AG09319 (cell line): ENCODE results near the gene LITAFD.
"Not testable (repeated sequence)": the region's sequence is repeated elsewhere in the genome, so short reads cannot be mapped to it uniquely, and the experiment has no call there.

Experiments
- DNase-seq: peaks from one replicate; pipeline ENCODE4 v3.0.0-alpha.2; 2010; ENCODE audit warnings: low read depth; ENCODE audit errors: extremely low read depth
- TF ChIP-seq, protein P1 (sequence below): IDR thresholded peaks from 2 replicates; pipeline ENCODE4 v1.5.1; 2011; ENCODE audit warnings: low read depth, mild to moderate bottlenecking, inconsistent platforms, low read length, moderate library complexity

Gene LITAFD

DNA sequence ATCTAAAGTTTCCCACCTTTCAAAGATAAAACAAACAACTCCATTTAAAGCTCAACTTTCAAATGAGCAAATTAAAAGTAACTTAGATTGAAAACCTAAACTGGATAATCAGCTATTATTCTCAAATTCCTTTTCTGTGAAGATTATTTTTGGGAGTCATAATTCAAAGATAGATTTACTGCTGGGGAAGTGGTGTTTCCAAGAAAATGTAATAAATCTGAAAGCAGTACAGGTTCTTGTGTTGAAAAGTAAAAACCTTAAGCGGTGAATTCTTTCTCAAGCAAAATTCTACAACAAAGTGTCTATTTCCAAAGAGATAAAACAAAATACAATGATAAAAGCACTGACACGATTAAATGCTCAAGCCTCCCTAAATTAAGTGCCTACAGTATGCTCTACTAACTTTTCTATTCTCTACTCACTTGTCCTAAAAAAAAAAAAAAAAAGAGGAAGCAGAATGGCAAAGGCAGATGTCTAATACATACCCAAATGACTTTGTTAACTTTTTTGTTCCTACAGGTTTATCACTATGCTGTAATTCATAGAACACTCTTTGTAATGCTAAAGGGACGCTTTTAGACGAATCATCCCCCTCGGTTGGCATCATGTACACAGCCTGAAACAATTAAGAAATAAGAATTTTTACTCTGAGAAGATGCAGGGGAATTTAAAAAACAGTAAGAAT, 34.5 kb downstream of the LITAFD start:
- no peak for DNase-seq
- TF ChIP-seq, protein P1, sequence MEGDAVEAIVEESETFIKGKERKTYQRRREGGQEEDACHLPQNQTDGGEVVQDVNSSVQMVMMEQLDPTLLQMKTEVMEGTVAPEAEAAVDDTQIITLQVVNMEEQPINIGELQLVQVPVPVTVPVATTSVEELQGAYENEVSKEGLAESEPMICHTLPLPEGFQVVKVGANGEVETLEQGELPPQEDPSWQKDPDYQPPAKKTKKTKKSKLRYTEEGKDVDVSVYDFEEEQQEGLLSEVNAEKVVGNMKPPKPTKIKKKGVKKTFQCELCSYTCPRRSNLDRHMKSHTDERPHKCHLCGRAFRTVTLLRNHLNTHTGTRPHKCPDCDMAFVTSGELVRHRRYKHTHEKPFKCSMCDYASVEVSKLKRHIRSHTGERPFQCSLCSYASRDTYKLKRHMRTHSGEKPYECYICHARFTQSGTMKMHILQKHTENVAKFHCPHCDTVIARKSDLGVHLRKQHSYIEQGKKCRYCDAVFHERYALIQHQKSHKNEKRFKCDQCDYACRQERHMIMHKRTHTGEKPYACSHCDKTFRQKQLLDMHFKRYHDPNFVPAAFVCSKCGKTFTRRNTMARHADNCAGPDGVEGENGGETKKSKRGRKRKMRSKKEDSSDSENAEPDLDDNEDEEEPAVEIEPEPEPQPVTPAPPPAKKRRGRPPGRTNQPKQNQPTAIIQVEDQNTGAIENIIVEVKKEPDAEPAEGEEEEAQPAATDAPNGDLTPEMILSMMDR, result no peak

DNA sequence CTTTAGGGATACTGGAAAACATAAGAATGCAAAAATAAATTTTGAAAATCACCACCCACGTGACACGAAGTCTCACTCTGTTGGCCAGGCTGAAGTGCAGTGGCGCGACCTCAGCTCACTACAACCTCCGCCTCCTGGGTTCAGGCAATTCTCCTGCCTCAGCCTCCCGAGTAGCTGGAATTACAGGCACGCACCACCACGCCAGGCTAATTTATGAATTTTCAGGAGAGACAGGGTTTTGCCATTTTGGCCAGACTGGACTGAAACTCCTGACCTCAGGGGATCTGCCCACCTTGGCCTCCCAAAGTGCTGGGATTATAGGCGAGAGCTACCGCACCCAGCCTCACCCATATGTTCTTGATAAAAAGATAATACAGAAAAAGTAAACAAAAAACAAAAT, 35.2 kb downstream of the LITAFD start:
- not testable (repeated sequence) for DNase-seq

DNA sequence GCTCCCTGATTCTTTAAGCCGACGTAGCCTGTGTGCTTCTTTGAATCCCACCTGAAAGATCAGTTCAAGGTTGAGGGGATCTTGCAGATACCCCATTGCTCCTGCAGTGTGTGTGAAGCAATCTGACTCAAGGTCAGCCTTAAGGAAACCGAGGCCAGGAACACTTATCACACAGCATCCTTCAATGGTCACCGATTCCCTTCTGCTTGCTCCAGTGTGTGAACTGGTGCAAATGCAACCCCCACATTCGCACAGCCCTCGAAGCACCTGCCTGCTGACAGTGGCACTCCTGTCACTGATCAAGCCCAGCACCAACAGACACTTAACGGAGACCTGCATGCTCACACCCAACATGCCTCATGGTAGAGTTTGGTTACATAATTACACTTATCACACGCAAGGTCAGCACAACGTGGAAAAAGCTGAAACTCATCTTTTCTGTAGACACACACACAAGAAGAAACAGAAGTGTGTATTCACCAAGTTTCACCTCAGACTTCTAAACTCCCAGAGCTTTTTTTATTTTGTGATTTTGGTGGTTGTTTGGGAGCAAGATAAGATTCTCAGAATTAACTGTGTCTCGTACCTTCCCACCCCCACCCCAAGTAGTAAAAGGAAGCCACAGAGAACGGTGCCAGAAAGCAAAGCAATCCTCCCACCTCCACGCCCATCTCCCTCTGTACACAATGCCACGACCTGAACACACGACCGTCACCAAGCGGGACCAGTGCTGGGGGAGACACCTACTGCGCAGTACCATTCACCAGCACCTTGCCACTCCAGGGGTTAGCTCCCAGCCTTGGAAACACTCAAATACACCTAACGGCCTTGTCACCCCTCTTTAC, 37.2 kb downstream of the LITAFD start:
- no peak for DNase-seq
- TF ChIP-seq, protein P1, result no peak

DNA sequence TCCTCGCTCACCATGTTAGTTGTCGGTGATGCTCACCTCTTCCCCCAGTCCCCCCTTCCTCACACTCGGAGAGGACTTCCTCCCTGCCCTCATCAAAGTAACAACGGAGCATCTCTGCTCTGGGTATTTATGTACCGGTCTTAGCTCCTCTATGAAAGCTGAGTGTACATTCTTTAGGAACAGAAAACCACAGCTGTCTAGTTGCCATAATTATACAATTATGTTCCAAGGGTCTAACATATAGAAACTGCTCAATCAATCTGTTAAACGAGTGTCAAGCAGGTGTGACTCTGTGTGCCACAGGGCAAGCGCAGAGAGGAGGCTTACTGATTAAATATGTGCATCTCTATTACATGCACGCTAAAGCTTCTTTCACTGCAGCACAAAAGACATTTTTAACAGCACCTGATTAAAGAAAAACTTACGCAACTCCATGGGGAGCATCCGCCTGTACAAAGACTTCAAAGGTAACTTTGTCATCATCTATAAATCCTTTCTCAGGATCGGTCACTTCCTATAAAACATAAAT, 37.8 kb downstream of the LITAFD start:
- no peak for DNase-seq
- TF ChIP-seq, protein P1, result no peak

DNA sequence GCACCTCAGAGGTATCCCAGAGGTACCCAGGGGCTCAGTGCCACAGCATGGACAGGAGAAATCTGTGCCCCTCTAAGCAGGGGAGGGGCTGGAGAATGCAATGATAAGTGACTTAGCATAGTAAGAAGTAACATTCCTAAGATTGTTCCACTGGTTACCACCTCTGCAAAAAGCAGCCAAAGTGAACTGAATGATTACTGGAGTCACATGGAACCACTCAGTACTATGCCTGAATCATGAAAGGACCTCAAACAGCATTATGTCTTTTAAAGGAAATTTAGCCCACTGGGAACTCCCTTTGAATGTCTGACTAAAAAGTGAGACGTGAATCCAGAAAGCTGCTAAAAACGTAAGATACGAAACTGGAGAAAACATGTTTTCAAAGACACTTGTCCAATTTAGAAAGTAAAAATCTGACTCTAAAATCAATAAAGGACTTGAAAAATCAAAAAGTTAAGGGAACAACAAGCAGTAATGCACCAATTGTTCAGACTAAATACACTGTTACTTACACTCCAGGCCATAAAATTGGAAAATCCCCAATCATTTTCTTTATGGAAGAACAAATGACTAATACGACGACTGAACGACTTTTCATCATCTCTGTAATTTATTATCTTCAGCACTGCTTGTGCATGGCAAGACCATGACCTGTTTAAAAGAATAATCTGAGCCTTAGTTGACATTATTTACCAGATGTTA, 38.6 kb downstream of the LITAFD start:
- no peak for DNase-seq
- TF ChIP-seq, protein P1, result no peak

DNA sequence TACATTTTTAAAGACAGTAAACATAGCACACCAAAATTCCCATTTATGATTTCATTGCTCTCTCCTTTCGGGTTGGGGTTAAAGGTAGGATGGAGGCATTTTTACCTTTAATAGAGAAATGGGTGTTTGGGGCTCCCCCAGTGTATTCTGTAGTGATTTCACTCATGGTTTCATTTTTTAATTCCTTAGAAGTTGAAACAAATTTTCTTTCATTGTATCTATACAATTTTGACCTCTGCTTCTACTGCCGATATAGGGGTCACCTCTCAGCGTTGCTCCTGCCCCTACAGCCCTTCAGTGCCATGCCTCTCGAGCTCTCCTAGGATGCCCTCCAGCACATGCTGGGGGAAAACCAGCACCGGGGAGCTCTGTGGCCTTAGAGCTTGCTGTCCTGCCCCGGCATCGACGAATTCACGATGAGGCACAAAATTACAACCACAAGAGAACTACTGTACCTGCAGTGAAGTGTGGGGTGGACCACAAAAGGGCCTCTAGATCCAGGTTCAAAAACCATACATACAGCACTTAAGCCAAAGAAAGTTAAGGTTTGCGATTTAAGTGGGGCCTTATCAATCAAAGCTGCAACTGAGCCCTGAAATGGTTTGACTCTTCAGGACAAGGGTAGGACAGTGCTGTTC, 39.3 kb downstream of the LITAFD start:
- TF ChIP-seq, protein P1, result no peak
- DNase-seq, result no peak

DNA sequence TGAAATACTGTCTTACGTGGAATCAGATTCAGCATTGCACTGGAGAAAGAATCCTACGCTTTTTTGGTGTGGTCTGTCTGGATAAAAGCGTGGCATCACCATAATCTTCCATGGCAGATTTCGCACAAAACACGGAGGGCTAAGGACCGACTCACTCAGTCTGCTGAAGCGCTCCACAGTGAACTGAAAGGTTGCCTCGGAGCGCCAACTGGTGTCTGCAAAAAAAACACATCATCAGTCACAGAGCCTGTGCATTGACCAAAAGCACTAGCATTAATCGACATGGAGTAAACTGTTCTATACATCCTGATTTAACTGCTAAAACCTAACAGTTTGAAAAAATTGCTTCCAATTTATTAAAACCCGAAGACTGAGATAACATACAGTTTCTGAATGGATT, 41.0 kb downstream of the LITAFD start:
- DNase-seq, result no peak
- TF ChIP-seq, protein P1, result no peak
